ENCODE results near the gene XXYLT1.

Gene XXYLT1

GRCh38 chr3:195143221-195143620 is 127.7 kb downstream of the XXYLT1 start:
- H3K9me2 ChIP-seq (ENCODE audit: low read depth, low read length), result no peaks in the 10 kb centered on the region
- H3K9me3 ChIP-seq (ENCODE audit: low read length), result peaks cover 12% of the 10 kb centered on the region; the same call in 1 of the 2 replicates
- no peaks in the 10 kb centered on the region for H3K79me2 ChIP-seq (ENCODE audit: insufficient read depth, low read length)
- H3K4me1 ChIP-seq (ENCODE audit: insufficient read depth, low read length, severe bottlenecking), result no peaks in the 10 kb centered on the region
- peaks cover 6% of the 10 kb centered on the region; the same call in 1 of the 2 replicates for H3K36me3 ChIP-seq (ENCODE audit: insufficient read depth, low read length)
- H3K9ac ChIP-seq (ENCODE audit: low read length), result no peak overlapping the region
- no peak overlapping the region for H3K27ac ChIP-seq (ENCODE audit: low read depth, low read length, poor library complexity, severe bottlenecking)
- peaks cover 7% of the 10 kb centered on the region; the same call in 1 of the 2 replicates for H3K27me3 ChIP-seq (ENCODE audit: insufficient read depth, low read length)
- H2AFZ ChIP-seq (ENCODE audit: low read length), result no peak overlapping the region
- H3F3A ChIP-seq (ENCODE audit: insufficient read depth, low read length), result no peaks in the 10 kb centered on the region
- TF ChIP-seq CTCF (IDR thresholded peaks at IDR 0.05; ENCODE audit: low read length) (no peak), EZH2 (IDR thresholded peaks at IDR 0.05; ENCODE audit: borderline replicate concordance, low read length) (no peak)
- no peak overlapping the region for H3K4me3 ChIP-seq (ENCODE audit: low read depth, low read length, poor library complexity, severe bottlenecking)
- no peaks in the 10 kb centered on the region for H4K20me1 ChIP-seq (ENCODE audit: insufficient read depth, low read length)
- H3K4me2 ChIP-seq (ENCODE audit: low read length), result no peak overlapping the region

GRCh38 chr3:195142519-195142918 is 128.4 kb downstream of the XXYLT1 start:
- H3K36me3 ChIP-seq (ENCODE audit: insufficient read depth, low read length), result peaks cover 6% of the 10 kb centered on the region; the same call in 1 of the 2 replicates
- no peaks in the 10 kb centered on the region for H3F3A ChIP-seq (ENCODE audit: insufficient read depth, low read length)
- H3K4me3 ChIP-seq (ENCODE audit: low read depth, low read length, poor library complexity, severe bottlenecking), result no peak overlapping the region
- H3K27ac ChIP-seq (ENCODE audit: low read depth, low read length, poor library complexity, severe bottlenecking), result no peak overlapping the region
- no peak overlapping the region for H3K9ac ChIP-seq (ENCODE audit: low read length)
- H3K9me3 ChIP-seq (ENCODE audit: low read length), result peaks cover 12% of the 10 kb centered on the region; the same call in 1 of the 2 replicates
- no peaks in the 10 kb centered on the region for H3K79me2 ChIP-seq (ENCODE audit: insufficient read depth, low read length)
- no peak overlapping the region for H3K4me2 ChIP-seq (ENCODE audit: low read length)
- TF ChIP-seq CTCF (IDR thresholded peaks at IDR 0.05; ENCODE audit: low read length), result no peak
- TF ChIP-seq EZH2 (IDR thresholded peaks at IDR 0.05; ENCODE audit: borderline replicate concordance, low read length), result no peak
- H3K4me1 ChIP-seq (ENCODE audit: insufficient read depth, low read length, severe bottlenecking), result no peaks in the 10 kb centered on the region
- H3K9me2 ChIP-seq (ENCODE audit: low read depth, low read length), result no peaks in the 10 kb centered on the region
- H4K20me1 ChIP-seq (ENCODE audit: insufficient read depth, low read length), result no peaks in the 10 kb centered on the region
- no peak overlapping the region for H2AFZ ChIP-seq (ENCODE audit: low read length)
- peaks cover 7% of the 10 kb centered on the region; the same call in 1 of the 2 replicates for H3K27me3 ChIP-seq (ENCODE audit: insufficient read depth, low read length)

- H3K9ac ChIP-seq (ENCODE audit: low read length), result no peak overlapping the region
- no peak overlapping the region for H3K4me3 ChIP-seq (ENCODE audit: low read depth, low read length, poor library complexity, severe bottlenecking)
- no peak for TF ChIP-seq EZH2 (IDR thresholded peaks at IDR 0.05; ENCODE audit: borderline replicate concordance, low read length)
- no peak overlapping the region for H3K27ac ChIP-seq (ENCODE audit: low read depth, low read length, poor library complexity, severe bottlenecking)
- H3F3A ChIP-seq (ENCODE audit: insufficient read depth, low read length), result no peaks in the 10 kb centered on the region
- no peak overlapping the region for H2AFZ ChIP-seq (ENCODE audit: low read length)
- no peaks in the 10 kb centered on the region for H4K20me1 ChIP-seq (ENCODE audit: insufficient read depth, low read length)
- H3K9me3 ChIP-seq (ENCODE audit: low read length), result peaks cover 12% of the 10 kb centered on the region; the same call in 1 of the 2 replicates
- no peaks in the 10 kb centered on the region for H3K9me2 ChIP-seq (ENCODE audit: low read depth, low read length)
- H3K36me3 ChIP-seq (ENCODE audit: insufficient read depth, low read length), result peaks cover 6% of the 10 kb centered on the region; the same call in 1 of the 2 replicates
- H3K27me3 ChIP-seq (ENCODE audit: insufficient read depth, low read length), result peaks cover 7% of the 10 kb centered on the region; the same call in 1 of the 2 replicates
- H3K4me2 ChIP-seq (ENCODE audit: low read length), result no peak overlapping the region
- no peaks in the 10 kb centered on the region for H3K79me2 ChIP-seq (ENCODE audit: insufficient read depth, low read length)
- no peaks in the 10 kb centered on the region for H3K4me1 ChIP-seq (ENCODE audit: insufficient read depth, low read length, severe bottlenecking)
Observed at GRCh38 chr3:195140816-195141793, 129.9 kb downstream of the XXYLT1 start.
